MM.1S (cell line): ENCODE data around the gene ZNF771.

ENCODE experiments used
- DNase-seq: peaks from one replicate; pipeline ENCODE4 v3.0.0-alpha.2; 2015
- H2AFZ ChIP-seq: fragments of 300-600 bp; sonication (generic); 2 replicates; pipeline ENCODE4 v1.6.0; 2016; ENCODE audit warnings: antibody characterized with exemption, low read length
- H3F3A ChIP-seq: fragments of 300-600 bp; sonication (generic); 2 replicates; pipeline ENCODE4 v1.6.1; 2016; ENCODE audit warnings: mild to moderate bottlenecking, antibody characterized with exemption, low read length, moderate library complexity, mixed read lengths; ENCODE audit not compliant: insufficient read depth
- H3K27ac ChIP-seq: fragments of 300-600 bp; sonication (generic); 2 replicates; pipeline ENCODE4 v1.5.1; 2016; ENCODE audit warnings: mild to moderate bottlenecking, low read length
- H3K27me3 ChIP-seq: fragments of 300-600 bp; sonication (generic); replicated peaks from 2 replicates; pipeline ENCODE4 v1.6.0; 2016; ENCODE audit warnings: low read length; ENCODE audit not compliant: insufficient read depth
- H3K36me3 ChIP-seq: fragments of 300-600 bp; sonication (generic); replicated peaks from 2 replicates; pipeline ENCODE4 v1.6.1; 2016; ENCODE audit warnings: mild to moderate bottlenecking, low read length, mixed read lengths; ENCODE audit not compliant: insufficient read depth
- H3K4me1 ChIP-seq: fragments of 300-600 bp; sonication (generic); 2 replicates; pipeline ENCODE4 v1.6.1; 2016; ENCODE audit warnings: low read length, mixed read lengths
- H3K4me2 ChIP-seq: fragments of 300-600 bp; sonication (generic); 2 replicates; pipeline ENCODE4 v1.6.0; 2016; ENCODE audit warnings: low read depth, low read length
- H3K4me3 ChIP-seq: fragments of 300-600 bp; sonication (generic); 2 replicates; pipeline ENCODE4 v1.5.1; 2016; ENCODE audit warnings: low read length, mixed read lengths
- H3K79me2 ChIP-seq: fragments of 300-600 bp; sonication (generic); 2 replicates; pipeline ENCODE4 v1.6.1; 2016; ENCODE audit warnings: mixed run types, low read length, mixed read lengths
- H3K9ac ChIP-seq: fragments of 300-600 bp; sonication (generic); 2 replicates; pipeline ENCODE4 v1.6.1; 2016; ENCODE audit warnings: low read length, mixed read lengths
- H3K9me2 ChIP-seq: fragments of 300-600 bp; sonication (generic); replicated peaks from 2 replicates; pipeline ENCODE4 v1.6.1; 2016; ENCODE audit warnings: mild to moderate bottlenecking, low read length, mixed read lengths; ENCODE audit not compliant: insufficient read depth
- H3K9me3 ChIP-seq: fragments of 300-600 bp; sonication (generic); replicated peaks from 2 replicates; pipeline ENCODE4 v1.6.1; 2016; ENCODE audit warnings: mild to moderate bottlenecking, low read length, mixed read lengths; ENCODE audit not compliant: insufficient read depth
- H4K20me1 ChIP-seq: fragments of 300-600 bp; sonication (generic); 2 replicates; pipeline ENCODE4 v1.6.1; 2016; ENCODE audit warnings: mild to moderate bottlenecking, low read length, moderate library complexity, mixed read lengths; ENCODE audit not compliant: insufficient read depth
- CTCF ChIP-seq: fragments of 300-600 bp; sonication (generic); IDR thresholded peaks from 2 replicates; pipeline ENCODE4 v1.5.1; 2016; ENCODE audit warnings: antibody characterized with exemption, low read length, mixed read lengths
- EZH2 ChIP-seq: fragments of 300-600 bp; sonication (generic); optimal IDR thresholded peaks from 2 replicates; pipeline ENCODE3; 2017; ENCODE audit warnings: low read depth, mild to moderate bottlenecking, antibody characterized with exemption, low read length, mixed read lengths
- EZH2phosphoT487 ChIP-seq: fragments of 300-600 bp; sonication (generic); IDR thresholded peaks from 2 replicates; pipeline ENCODE4 v1.6.1; 2018; ENCODE audit warnings: antibody characterized with exemption, low read length

ZNF771 gene

DNA sequence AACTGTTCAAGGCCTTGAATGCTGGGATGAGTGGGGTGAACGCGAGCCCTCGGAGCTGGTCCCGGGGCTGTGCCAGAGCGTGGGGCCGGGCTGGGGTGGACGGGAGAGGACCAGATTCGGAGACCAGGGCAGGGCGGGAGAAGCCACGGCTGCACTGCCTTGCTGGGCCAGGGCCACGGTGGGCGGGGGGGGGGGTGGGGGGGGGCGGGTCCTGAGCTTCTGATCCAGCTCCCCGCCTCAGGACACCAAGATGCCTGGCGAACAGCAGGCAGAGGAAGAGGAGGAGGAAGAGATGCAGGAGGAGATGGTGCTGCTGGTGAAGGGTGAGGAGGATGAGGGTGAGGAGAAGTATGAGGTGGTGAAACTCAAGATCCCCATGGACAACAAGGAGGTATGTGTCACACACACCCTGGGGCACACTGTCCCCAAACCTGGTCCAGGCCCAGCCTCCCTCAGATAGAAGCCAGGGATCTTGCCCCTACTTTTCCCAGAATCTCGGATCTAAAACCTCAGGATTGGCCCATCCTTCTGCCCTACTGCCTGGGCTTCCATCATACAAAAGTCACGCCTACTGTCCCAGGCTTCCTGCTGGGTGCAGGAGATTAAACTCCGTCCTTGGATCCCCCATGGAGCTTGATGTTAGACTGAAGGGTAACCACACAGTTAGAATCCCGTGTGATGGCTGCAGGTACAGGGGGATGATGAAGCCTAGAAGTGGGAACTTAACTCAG is 563 bp downstream of the ZNF771 start:
- Histone ChIP-seq H3K27me3 (no peaks in the 10 kb centered on the region), H3K4me1 (peaks cover 16% of the 10 kb centered on the region), H3K27ac (peak overlapping the region; percentile 55; the same call in 1 of the 2 replicates), H3F3A (no peaks in the 10 kb centered on the region), H2AFZ (peak overlapping the region; percentile 83), H3K79me2 (peaks cover 25% of the 10 kb centered on the region), H3K36me3 (0 out of 2 replicates have a peak, but pooled peaks cover 1% of the 10 kb centered on the region), H4K20me1 (no peaks in the 10 kb centered on the region), H3K4me3 (peak overlapping the region; percentile 77), H3K4me2 (peak overlapping the region; percentile 87), H3K9me3 (no peaks in the 10 kb centered on the region), H3K9me2 (no peaks in the 10 kb centered on the region), H3K9ac (peak overlapping the region; percentile 74)
- no peak for DNase-seq
- no peak for TF ChIP-seq CTCF
- TF ChIP-seq EZH2phosphoT487: no peak
- no peak for TF ChIP-seq EZH2

- Histone ChIP-seq H3K79me2 (peaks cover 25% of the 10 kb centered on the region), H3K4me2 (peak overlapping the region; percentile 12; the same call in 1 of the 2 replicates), H3K9me2 (no peaks in the 10 kb centered on the region), H3K36me3 (0 out of 2 replicates have a peak, but pooled peaks cover 4% of the 10 kb centered on the region), H3K9me3 (no peaks in the 10 kb centered on the region), H3K4me1 (peaks cover 16% of the 10 kb centered on the region), H3K27ac (no peak overlapping the region), H3K27me3 (no peaks in the 10 kb centered on the region), H4K20me1 (no peaks in the 10 kb centered on the region), H3F3A (no peaks in the 10 kb centered on the region), H3K9ac (no peak overlapping the region), H2AFZ (no peak overlapping the region), H3K4me3 (no peak overlapping the region)
- TF ChIP-seq EZH2phosphoT487 (no peak), CTCF (peak; percentile 91), EZH2 (no peak)
- DNase-seq: peak; percentile 85
Observed at GRCh38 chr16:30409125-30410060, 2.0 kb downstream of the ZNF771 start.

DNA sequence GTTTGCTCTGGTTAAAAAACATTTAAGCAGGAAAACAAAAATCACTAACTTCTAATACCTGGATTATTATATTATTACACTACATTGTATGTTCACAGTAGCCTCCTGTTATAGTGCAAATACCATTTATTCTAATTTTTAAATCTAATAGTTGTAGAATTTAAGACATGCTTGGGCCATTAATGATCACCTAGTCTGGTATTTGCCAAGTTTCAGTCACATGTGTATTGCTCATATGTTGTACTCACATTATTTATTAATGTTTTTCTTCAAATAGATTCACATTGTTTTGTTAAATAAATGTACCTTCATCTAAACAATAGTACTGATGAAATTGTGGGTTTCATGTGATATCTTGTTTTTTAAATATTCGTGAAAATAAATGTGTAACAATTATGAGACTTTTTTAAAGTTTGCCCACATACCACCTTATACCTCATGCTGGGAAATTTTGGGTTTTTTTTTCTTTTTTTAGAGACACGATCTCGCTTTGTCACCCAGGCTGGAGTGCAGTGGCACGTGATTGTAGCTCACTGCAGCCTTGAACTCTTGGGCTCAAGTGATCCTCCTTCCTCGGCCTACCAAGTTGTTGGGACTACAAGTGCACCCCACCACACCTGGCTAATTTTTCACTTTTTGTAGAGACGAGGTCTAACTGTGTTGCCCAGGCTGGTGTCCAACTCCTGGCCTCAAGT is 5.9 kb downstream of the ZNF771 start:
- no peak for TF ChIP-seq EZH2
- no peak for TF ChIP-seq EZH2phosphoT487
- TF ChIP-seq CTCF: no peak
- Histone ChIP-seq H3K4me2 (no peak overlapping the region), H3K9ac (no peak overlapping the region), H3K27me3 (no peaks in the 10 kb centered on the region), H3K4me1 (peaks cover 31% of the 10 kb centered on the region), H4K20me1 (no peaks in the 10 kb centered on the region), H3K9me3 (no peaks in the 10 kb centered on the region), H3K27ac (no peak overlapping the region), H3K36me3 (0 out of 2 replicates have a peak, but pooled peaks cover 4% of the 10 kb centered on the region), H3K79me2 (peaks cover 21% of the 10 kb centered on the region), H3K9me2 (no peaks in the 10 kb centered on the region), H3K4me3 (no peak overlapping the region), H2AFZ (no peak overlapping the region), H3F3A (peaks cover 16% of the 10 kb centered on the region)
- no peak for DNase-seq
